GM23338 (cell line): ENCODE data around the gene SCYGR1.

Experiments
- CREB1 ChIP-seq: fragments of 250-450 bp; sonication (Bioruptor Pico); IDR thresholded peaks from 2 replicates; pipeline ENCODE4 v1.5.0; 2020; ENCODE audit warnings: low read depth, mild to moderate bottlenecking, moderate library complexity
- EZH2 ChIP-seq: fragments of 200-600 bp; sonication (generic); IDR thresholded peaks from one replicate; pipeline ENCODE4 v1.8.0; 2017; ENCODE audit warnings: antibody characterized with exemption, mild to moderate bottlenecking, low read depth; ENCODE audit not compliant: unreplicated experiment
- POLR2AphosphoS5 ChIP-seq: IDR thresholded peaks from 2 replicates; pipeline ENCODE4 v1.6.1; 2016; ENCODE audit warnings: antibody characterized with exemption, low read depth
- TF ChIP-seq, protein P1 (sequence below), 2 experiments: fragments of 200-600 bp in 1 of 2; sonication (generic) in 1 of 2; conservative IDR thresholded peaks; 2 replicates each; pipeline versions ENCODE4 v1.5.1 to v1.6.1; 2016 to 2017; ENCODE audit warnings: antibody characterized with exemption in 2 of 2, low read depth in 2 of 2, mild to moderate bottlenecking in 2 of 2, moderate library complexity in 1 of 2

GRCh38 chr2:227378371-227378782 lies 9.4 kb downstream of the SCYGR1 start:
- no peak for TF ChIP-seq POLR2AphosphoS5
- TF ChIP-seq, protein P1, sequence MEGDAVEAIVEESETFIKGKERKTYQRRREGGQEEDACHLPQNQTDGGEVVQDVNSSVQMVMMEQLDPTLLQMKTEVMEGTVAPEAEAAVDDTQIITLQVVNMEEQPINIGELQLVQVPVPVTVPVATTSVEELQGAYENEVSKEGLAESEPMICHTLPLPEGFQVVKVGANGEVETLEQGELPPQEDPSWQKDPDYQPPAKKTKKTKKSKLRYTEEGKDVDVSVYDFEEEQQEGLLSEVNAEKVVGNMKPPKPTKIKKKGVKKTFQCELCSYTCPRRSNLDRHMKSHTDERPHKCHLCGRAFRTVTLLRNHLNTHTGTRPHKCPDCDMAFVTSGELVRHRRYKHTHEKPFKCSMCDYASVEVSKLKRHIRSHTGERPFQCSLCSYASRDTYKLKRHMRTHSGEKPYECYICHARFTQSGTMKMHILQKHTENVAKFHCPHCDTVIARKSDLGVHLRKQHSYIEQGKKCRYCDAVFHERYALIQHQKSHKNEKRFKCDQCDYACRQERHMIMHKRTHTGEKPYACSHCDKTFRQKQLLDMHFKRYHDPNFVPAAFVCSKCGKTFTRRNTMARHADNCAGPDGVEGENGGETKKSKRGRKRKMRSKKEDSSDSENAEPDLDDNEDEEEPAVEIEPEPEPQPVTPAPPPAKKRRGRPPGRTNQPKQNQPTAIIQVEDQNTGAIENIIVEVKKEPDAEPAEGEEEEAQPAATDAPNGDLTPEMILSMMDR (conservative IDR thresholded peaks at IDR 0.05; ENCODE audit: low read depth in 2 of 2) = no peak
- no peak for TF ChIP-seq CREB1 (CRISPR knock-in tag)
- TF ChIP-seq EZH2 = no peak
